Lung (tissue), 12 donors: ENCODE data around the gene CDKAL1. TPM values are rescaled to one million over a fixed set of nuclear protein-coding genes. Genes with fewer than 3 reads are reported as not detected.
A peak's percentile ranks its signal among the peaks of the same experiment; 100 is the strongest.

ENCODE experiments used
- ATAC-seq: fragments of 200-7000 bp; cut with Tn5 transposase; one replicate; pipeline ENCODE4 v1.9.1; 2020; ENCODE audit warnings: moderate number of reproducible peaks; ENCODE audit not compliant: insufficient read depth, low FRiP score
- DNase-seq, 3 donors: peaks; one replicate each; pipeline ENCODE4 v3.0.0-alpha.2; 2013 to 2017
- H3K27ac ChIP-seq, 2 donors: one replicate each; pipeline ENCODE4 v1.5.1; 2013; ENCODE audit warnings: mild to moderate bottlenecking in 2 of 2, moderate library complexity in 2 of 2, control low read depth in 1 of 2, inconsistent platforms in 1 of 2, low read depth in 1 of 2, low read length in 1 of 2
- H3K27me3 ChIP-seq, 3 donors: one replicate each; pipeline ENCODE4 v1.5.1; 2013; ENCODE audit warnings: low read length in 2 of 3; ENCODE audit not compliant: control insufficient read depth in 3 of 3, insufficient read depth in 3 of 3
- H3K36me3 ChIP-seq, 4 donors: one replicate each; pipeline ENCODE4 v1.5.1; 2013; ENCODE audit warnings: low read length in 4 of 4, mild to moderate bottlenecking in 1 of 4, moderate library complexity in 1 of 4; ENCODE audit not compliant: control insufficient read depth in 4 of 4, insufficient read depth in 4 of 4
- H3K4me1 ChIP-seq, 5 donors: one replicate each; pipeline ENCODE4 v1.5.1; 2013; ENCODE audit warnings: low read length in 5 of 5, mild to moderate bottlenecking in 2 of 5, moderate library complexity in 1 of 5; ENCODE audit not compliant: control insufficient read depth in 5 of 5, insufficient read depth in 5 of 5
- H3K4me3 ChIP-seq: one replicate; pipeline ENCODE4 v1.5.1; 2013; ENCODE audit warnings: mild to moderate bottlenecking, control low read depth, moderate library complexity
- H3K9ac ChIP-seq, 2 donors: one replicate each; pipeline ENCODE4 v1.5.1; 2013; ENCODE audit warnings: low read length in 2 of 2, control low read depth in 1 of 2; ENCODE audit not compliant: insufficient read depth in 1 of 2
- H3K9me3 ChIP-seq, 4 donors: one replicate each; pipeline ENCODE4 v1.5.1; 2013; ENCODE audit warnings: low read length in 3 of 4, mild to moderate bottlenecking in 1 of 4, moderate library complexity in 1 of 4; ENCODE audit not compliant: control insufficient read depth in 4 of 4, insufficient read depth in 3 of 4
- CTCF ChIP-seq: IDR thresholded peaks from 2 replicates; pipeline ENCODE4 v1.5.1; 2012; ENCODE audit warnings: mild to moderate bottlenecking; ENCODE audit errors: control extremely low read depth, extremely low read depth
- WGBS, 2 donors: extraction: QIAGEN DNeasy Blood & Tissue Kit; methylation state at CpG; one replicate each; pipeline ENCODE4 v1.1.7; 2013; 5-methylcytosine and 5-hydroxymethylcytosine counted together
- polyA plus RNA-seq, 2 donors: library from polyadenylated mRNA; stranded (reverse); fragments of 200-250 nt; gene quantifications; one replicate each; pipeline ENCODE4 v1.2.1, GENCODE V29; 2013
- total RNA-seq, 2 donors: library from RNA; depleted of rRNA in 1 of 2; stranded (reverse); fragments of >200 nt in 1 of 2; gene quantifications; one replicate each; pipeline ENCODE4 v1.2.1, GENCODE V29; 2014 to 2021
- donor health status: control.
- donor health status: control.
- donor health status: Bipolar disorder and iron deficiency.
- donor health status: healthy.
- donor health status: DM: yes; HTN: yes; CAD: no.

CDKAL1 gene
- total and polyA plus RNA-seq, 4 donors, result 4.0 to 39.0 (median 10.0) TPM

- 47 to 66% methylated on average over 7 of the region's 7 CpGs for WGBS, 2 donors
- no peak overlapping the region for H3K27ac ChIP-seq
- DNase-seq, result peak in 1 of 3 donors; percentile 50
Observed at GRCh38 chr6:21200134-21200870, 666.0 kb downstream of the CDKAL1 start.

GRCh38 chr6:21201187-21201586, 666.9 kb downstream of the CDKAL1 start:
- ATAC-seq (no peak), DNase-seq (no peak)
- WGBS, 2 donors, result 74 to 81% methylated on average over 4 of the region's 4 CpGs
- Histone ChIP-seq H3K27ac (no peak overlapping the region), H3K4me3 (no peak overlapping the region), H3K9ac (no peak overlapping the region), H3K9me3 (no peaks in the 10 kb centered on the region), H3K4me1 (peaks cover 7 to 39% (median 11%) of the 10 kb centered on the region in 5 donors), H3K27me3 (no peaks in the 10 kb centered on the region), H3K36me3 (peaks cover 0 to 3% (median under 1%) of the 10 kb centered on the region in 4 donors)
- TF ChIP-seq CTCF, result no peak

More at GRCh38 chr6:21200134-21200870, 666.0 kb downstream of the CDKAL1 start:
- H3K27me3 ChIP-seq, result no peaks in the 10 kb centered on the region
- no peak for ATAC-seq
- peaks cover 0 to 3% (median under 1%) of the 10 kb centered on the region in 4 donors for H3K36me3 ChIP-seq
- peaks cover 7 to 44% (median 11%) of the 10 kb centered on the region in 5 donors for H3K4me1 ChIP-seq
- H3K9ac ChIP-seq, result no peak overlapping the region
- H3K9me3 ChIP-seq, result no peaks in the 10 kb centered on the region
- H3K4me3 ChIP-seq, result no peak overlapping the region
- no peak for TF ChIP-seq CTCF

GRCh38 chr6:21201637-21202350, 667.5 kb downstream of the CDKAL1 start:
- DNase-seq (peak in 2 of 3 donors; percentile 46 to 72), ATAC-seq (no peak)
- H3K4me3 ChIP-seq, result no peak overlapping the region
- H3K9ac ChIP-seq, result no peak overlapping the region
- 82 to 94% methylated on average over 10 of the region's 10 CpGs for WGBS, 2 donors
- peaks cover 7 to 35% (median 11%) of the 10 kb centered on the region in 5 donors for H3K4me1 ChIP-seq
- no peak for TF ChIP-seq CTCF
- no peaks in the 10 kb centered on the region for H3K27me3 ChIP-seq
- peaks cover 0 to 3% (median under 1%) of the 10 kb centered on the region in 4 donors for H3K36me3 ChIP-seq
- H3K9me3 ChIP-seq, result no peaks in the 10 kb centered on the region
- no peak overlapping the region for H3K27ac ChIP-seq
